GM12878 (cell line): ENCODE results near the gene DPEP1. TPM values are rescaled to one million over a fixed set of nuclear protein-coding genes. Genes with fewer than 3 reads are reported as not detected.

Experiments
- ASH2L ChIP-seq: fragments of 300-600, 200-600 bp; sonication (generic); IDR thresholded peaks from 2 replicates; pipeline ENCODE4 v1.6.1; 2017; ENCODE audit warnings: low read depth, mild to moderate bottlenecking, borderline replicate concordance
- ESRRA ChIP-seq: IDR thresholded peaks from 2 replicates; pipeline ENCODE4 v1.6.1; 2012; ENCODE audit warnings: mild to moderate bottlenecking, low read length, improper control_type of control experiment
- GABPA ChIP-seq: IDR thresholded peaks from 2 replicates; pipeline ENCODE4 v1.6.1; 2014; ENCODE audit warnings: antibody characterized with exemption, low read depth, mild to moderate bottlenecking, inconsistent platforms
- NBN ChIP-seq: fragments of 450-650 bp; IDR thresholded peaks from 2 replicates; pipeline ENCODE4 v1.6.1; 2016
- NFIC ChIP-seq: IDR thresholded peaks from 2 replicates; pipeline ENCODE4 v1.6.1; 2012; ENCODE audit warnings: low read depth, mild to moderate bottlenecking, inconsistent platforms, low read length, moderate library complexity
- POLR2AphosphoS2 ChIP-seq: IDR thresholded peaks from 2 replicates; pipeline ENCODE4 v1.6.1; 2011; ENCODE audit warnings: low read depth, mild to moderate bottlenecking, low read length, improper control_type of control experiment, moderate library complexity
- RBBP5 ChIP-seq: fragments of 200-600 bp; sonication (generic); conservative IDR thresholded peaks from 2 replicates; pipeline ENCODE4 v1.6.1; 2016
- SMAD5 ChIP-seq: IDR thresholded peaks from 2 replicates; pipeline ENCODE4 v1.6.1; 2016; ENCODE audit warnings: antibody characterized with exemption, low read depth
- SREBF1 ChIP-seq: IDR thresholded peaks from 2 replicates; pipeline ENCODE4 v1.6.1; 2012; ENCODE audit warnings: mild to moderate bottlenecking, low read length
- STAT1 ChIP-seq: fragments of 450-650 bp; conservative IDR thresholded peaks from 2 replicates; pipeline ENCODE4 v1.6.1; 2014; ENCODE audit warnings: antibody characterized with exemption, mild to moderate bottlenecking
- TARDBP ChIP-seq: IDR thresholded peaks from 2 replicates; pipeline ENCODE4 v1.6.1; 2016; ENCODE audit warnings: borderline replicate concordance
- YY1 ChIP-seq: IDR thresholded peaks from 2 replicates; pipeline ENCODE4 v1.6.1; 2011; ENCODE audit warnings: low read depth, mild to moderate bottlenecking, low read length
- polyA plus RNA-seq, 11 experiments: library from polyadenylated mRNA; depleted of rRNA in 4 of 11; unstranded in 6 of 11; stranded (reverse) in 5 of 11; fragments of >200 nt; fragmentation: Nextera tagmentation in 4 of 11; fragmentation: Illumina TruSeq in 1 of 11; extraction: Ambion mirVana in 4 of 11; extraction: Trizol in 1 of 11; gene quantifications; 1 replicate in 1 of 11; 2 replicates in 10 of 11; pipeline versions ENCODE4 v1.2.1 to v1.2.3, GENCODE V29; 2011 to 2016; ENCODE audit warnings: inconsistent platforms in 2 of 11, missing spikeins in 2 of 11, low read depth in 1 of 11
- total RNA-seq, 4 experiments: library from RNA; depleted of rRNA in 3 of 4; stranded (reverse); fragments of >200 nt in 3 of 4; fragmentation: Illumina TruSeq in 1 of 4; extraction: Trizol in 1 of 4; gene quantifications; 2 replicates each; pipeline versions ENCODE4 v1.2.1 to v1.2.3, GENCODE V29; 2013 to 2021
- TF ChIP-seq, protein P1 (sequence below): fragments of 150-350 bp; IDR thresholded peaks from 2 replicates; pipeline ENCODE4 v1.6.1; 2014; ENCODE audit warnings: mild to moderate bottlenecking, low read depth, low read length
- TF ChIP-seq, protein P2 (sequence below): fragments of 150-350 bp; IDR thresholded peaks from 2 replicates; pipeline ENCODE4 v1.6.1; 2016; ENCODE audit warnings: low read depth, low read length
- TF ChIP-seq, protein P3 (sequence below): IDR thresholded peaks from 2 replicates; pipeline ENCODE4 v1.6.1; 2012; ENCODE audit warnings: mild to moderate bottlenecking, low read depth, low read length
- TF ChIP-seq, protein P4 (sequence below): fragments of 450-650 bp; IDR thresholded peaks from 2 replicates; pipeline ENCODE4 v1.6.1; 2016; ENCODE audit warnings: mild to moderate bottlenecking, moderate library complexity, borderline replicate concordance
- TF ChIP-seq, protein P5 (sequence below): IDR thresholded peaks from 2 replicates; pipeline ENCODE4 v1.6.1; 2012; ENCODE audit warnings: low read depth, low read length, improper control_type of control experiment

Gene DPEP1
- total and polyA plus RNA-seq, 10 of the 15 experiments (the other 5 are each of a cell fraction or from before 2014, with no cell fraction given) = not detected

DNA sequence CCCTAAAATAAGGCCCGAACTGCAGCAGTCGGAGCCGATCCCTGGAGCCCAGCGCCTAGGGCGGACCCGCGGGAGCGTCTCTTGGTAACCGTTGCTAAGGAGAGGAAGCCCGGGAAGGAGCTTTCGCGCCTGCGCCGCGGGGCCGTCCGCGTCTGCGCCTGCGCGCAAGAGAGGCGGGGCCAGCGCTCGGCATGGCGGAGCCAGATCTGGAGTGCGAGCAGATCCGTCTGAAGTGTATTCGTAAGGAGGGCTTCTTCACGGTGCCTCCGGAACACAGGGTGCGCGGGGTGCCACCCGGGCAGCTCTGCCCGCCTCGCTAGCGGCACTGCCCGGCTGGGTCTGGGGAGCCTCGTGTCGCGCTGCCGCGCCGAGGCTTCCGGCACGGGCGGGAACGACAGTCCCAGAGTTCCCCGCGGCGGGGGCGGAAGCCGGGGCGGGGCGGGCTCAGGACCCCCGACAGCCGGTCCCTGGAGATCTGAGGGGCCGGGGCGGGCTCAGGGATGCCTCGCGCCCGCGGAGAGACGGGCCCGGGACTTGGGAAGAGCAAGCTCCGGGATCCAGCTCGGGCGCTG is 73.2 kb downstream of the DPEP1 start, which contains the start of gene CDK10 (continued):
- TF ChIP-seq, protein P1, sequence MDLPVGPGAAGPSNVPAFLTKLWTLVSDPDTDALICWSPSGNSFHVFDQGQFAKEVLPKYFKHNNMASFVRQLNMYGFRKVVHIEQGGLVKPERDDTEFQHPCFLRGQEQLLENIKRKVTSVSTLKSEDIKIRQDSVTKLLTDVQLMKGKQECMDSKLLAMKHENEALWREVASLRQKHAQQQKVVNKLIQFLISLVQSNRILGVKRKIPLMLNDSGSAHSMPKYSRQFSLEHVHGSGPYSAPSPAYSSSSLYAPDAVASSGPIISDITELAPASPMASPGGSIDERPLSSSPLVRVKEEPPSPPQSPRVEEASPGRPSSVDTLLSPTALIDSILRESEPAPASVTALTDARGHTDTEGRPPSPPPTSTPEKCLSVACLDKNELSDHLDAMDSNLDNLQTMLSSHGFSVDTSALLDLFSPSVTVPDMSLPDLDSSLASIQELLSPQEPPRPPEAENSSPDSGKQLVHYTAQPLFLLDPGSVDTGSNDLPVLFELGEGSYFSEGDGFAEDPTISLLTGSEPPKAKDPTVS = no peak
- TF ChIP-seq ESRRA (no peak), YY1 (peak; percentile 93), NBN (no peak), GABPA (no peak), SREBF1 (no peak), RBBP5 (no peak), ASH2L (no peak), NFIC (no peak), POLR2AphosphoS2 (peak; percentile 84; the same call in 1 of the 2 replicates), TARDBP (no peak), STAT1 (0 out of 2 replicates have a peak, but pooled peaks have one; percentile 42), SMAD5 (peak; percentile 92)
- TF ChIP-seq, protein P2, sequence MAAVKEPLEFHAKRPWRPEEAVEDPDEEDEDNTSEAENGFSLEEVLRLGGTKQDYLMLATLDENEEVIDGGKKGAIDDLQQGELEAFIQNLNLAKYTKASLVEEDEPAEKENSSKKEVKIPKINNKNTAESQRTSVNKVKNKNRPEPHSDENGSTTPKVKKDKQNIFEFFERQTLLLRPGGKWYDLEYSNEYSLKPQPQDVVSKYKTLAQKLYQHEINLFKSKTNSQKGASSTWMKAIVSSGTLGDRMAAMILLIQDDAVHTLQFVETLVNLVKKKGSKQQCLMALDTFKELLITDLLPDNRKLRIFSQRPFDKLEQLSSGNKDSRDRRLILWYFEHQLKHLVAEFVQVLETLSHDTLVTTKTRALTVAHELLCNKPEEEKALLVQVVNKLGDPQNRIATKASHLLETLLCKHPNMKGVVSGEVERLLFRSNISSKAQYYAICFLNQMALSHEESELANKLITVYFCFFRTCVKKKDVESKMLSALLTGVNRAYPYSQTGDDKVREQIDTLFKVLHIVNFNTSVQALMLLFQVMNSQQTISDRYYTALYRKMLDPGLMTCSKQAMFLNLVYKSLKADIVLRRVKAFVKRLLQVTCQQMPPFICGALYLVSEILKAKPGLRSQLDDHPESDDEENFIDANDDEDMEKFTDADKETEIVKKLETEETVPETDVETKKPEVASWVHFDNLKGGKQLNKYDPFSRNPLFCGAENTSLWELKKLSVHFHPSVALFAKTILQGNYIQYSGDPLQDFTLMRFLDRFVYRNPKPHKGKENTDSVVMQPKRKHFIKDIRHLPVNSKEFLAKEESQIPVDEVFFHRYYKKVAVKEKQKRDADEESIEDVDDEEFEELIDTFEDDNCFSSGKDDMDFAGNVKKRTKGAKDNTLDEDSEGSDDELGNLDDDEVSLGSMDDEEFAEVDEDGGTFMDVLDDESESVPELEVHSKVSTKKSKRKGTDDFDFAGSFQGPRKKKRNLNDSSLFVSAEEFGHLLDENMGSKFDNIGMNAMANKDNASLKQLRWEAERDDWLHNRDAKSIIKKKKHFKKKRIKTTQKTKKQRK = no peak
- TF ChIP-seq, protein P3, sequence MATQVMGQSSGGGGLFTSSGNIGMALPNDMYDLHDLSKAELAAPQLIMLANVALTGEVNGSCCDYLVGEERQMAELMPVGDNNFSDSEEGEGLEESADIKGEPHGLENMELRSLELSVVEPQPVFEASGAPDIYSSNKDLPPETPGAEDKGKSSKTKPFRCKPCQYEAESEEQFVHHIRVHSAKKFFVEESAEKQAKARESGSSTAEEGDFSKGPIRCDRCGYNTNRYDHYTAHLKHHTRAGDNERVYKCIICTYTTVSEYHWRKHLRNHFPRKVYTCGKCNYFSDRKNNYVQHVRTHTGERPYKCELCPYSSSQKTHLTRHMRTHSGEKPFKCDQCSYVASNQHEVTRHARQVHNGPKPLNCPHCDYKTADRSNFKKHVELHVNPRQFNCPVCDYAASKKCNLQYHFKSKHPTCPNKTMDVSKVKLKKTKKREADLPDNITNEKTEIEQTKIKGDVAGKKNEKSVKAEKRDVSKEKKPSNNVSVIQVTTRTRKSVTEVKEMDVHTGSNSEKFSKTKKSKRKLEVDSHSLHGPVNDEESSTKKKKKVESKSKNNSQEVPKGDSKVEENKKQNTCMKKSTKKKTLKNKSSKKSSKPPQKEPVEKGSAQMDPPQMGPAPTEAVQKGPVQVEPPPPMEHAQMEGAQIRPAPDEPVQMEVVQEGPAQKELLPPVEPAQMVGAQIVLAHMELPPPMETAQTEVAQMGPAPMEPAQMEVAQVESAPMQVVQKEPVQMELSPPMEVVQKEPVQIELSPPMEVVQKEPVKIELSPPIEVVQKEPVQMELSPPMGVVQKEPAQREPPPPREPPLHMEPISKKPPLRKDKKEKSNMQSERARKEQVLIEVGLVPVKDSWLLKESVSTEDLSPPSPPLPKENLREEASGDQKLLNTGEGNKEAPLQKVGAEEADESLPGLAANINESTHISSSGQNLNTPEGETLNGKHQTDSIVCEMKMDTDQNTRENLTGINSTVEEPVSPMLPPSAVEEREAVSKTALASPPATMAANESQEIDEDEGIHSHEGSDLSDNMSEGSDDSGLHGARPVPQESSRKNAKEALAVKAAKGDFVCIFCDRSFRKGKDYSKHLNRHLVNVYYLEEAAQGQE = no peak
- TF ChIP-seq, protein P4, sequence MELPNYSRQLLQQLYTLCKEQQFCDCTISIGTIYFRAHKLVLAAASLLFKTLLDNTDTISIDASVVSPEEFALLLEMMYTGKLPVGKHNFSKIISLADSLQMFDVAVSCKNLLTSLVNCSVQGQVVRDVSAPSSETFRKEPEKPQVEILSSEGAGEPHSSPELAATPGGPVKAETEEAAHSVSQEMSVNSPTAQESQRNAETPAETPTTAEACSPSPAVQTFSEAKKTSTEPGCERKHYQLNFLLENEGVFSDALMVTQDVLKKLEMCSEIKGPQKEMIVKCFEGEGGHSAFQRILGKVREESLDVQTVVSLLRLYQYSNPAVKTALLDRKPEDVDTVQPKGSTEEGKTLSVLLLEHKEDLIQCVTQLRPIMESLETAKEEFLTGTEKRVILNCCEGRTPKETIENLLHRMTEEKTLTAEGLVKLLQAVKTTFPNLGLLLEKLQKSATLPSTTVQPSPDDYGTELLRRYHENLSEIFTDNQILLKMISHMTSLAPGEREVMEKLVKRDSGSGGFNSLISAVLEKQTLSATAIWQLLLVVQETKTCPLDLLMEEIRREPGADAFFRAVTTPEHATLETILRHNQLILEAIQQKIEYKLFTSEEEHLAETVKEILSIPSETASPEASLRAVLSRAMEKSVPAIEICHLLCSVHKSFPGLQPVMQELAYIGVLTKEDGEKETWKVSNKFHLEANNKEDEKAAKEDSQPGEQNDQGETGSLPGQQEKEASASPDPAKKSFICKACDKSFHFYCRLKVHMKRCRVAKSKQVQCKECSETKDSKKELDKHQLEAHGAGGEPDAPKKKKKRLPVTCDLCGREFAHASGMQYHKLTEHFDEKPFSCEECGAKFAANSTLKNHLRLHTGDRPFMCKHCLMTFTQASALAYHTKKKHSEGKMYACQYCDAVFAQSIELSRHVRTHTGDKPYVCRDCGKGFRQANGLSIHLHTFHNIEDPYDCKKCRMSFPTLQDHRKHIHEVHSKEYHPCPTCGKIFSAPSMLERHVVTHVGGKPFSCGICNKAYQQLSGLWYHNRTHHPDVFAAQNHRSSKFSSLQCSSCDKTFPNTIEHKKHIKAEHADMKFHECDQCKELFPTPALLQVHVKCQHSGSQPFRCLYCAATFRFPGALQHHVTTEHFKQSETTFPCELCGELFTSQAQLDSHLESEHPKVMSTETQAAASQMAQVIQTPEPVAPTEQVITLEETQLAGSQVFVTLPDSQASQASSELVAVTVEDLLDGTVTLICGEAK = peak; percentile 51; the same call in 1 of the 2 replicates
- TF ChIP-seq, protein P5, sequence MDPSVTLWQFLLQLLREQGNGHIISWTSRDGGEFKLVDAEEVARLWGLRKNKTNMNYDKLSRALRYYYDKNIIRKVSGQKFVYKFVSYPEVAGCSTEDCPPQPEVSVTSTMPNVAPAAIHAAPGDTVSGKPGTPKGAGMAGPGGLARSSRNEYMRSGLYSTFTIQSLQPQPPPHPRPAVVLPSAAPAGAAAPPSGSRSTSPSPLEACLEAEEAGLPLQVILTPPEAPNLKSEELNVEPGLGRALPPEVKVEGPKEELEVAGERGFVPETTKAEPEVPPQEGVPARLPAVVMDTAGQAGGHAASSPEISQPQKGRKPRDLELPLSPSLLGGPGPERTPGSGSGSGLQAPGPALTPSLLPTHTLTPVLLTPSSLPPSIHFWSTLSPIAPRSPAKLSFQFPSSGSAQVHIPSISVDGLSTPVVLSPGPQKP = peak; percentile 48; the same call in 1 of the 2 replicates
